Progenitor cell of endocrine pancreas (in vitro differentiated cells): Measurements from ENCODE around the gene NECTIN2. TPM values are rescaled to one million over a fixed set of nuclear protein-coding genes. Genes with fewer than 3 reads are reported as not detected.

Source experiments
- DNase-seq: peaks from one replicate; pipeline ENCODE4 v3.0.0; 2021; ENCODE audit warnings: low spot score; ENCODE audit not compliant: unreplicated experiment
- H3K27ac Mint-ChIP-seq: 2 replicates; pipeline ENCODE4 v1.8.0; 2021; ENCODE audit warnings: mild to moderate bottlenecking, moderate library complexity, mixed read lengths
- H3K27me3 Mint-ChIP-seq: 2 replicates; pipeline ENCODE4 v1.8.0; 2021; ENCODE audit warnings: mixed read lengths
- H3K36me3 Mint-ChIP-seq: 2 replicates; pipeline ENCODE4 v1.8.0; 2022; ENCODE audit warnings: mixed read lengths; ENCODE audit not compliant: insufficient read depth
- H3K4me1 Mint-ChIP-seq: 2 replicates; pipeline ENCODE4 v1.8.0; 2021; ENCODE audit warnings: low read depth, mixed read lengths
- H3K4me3 Mint-ChIP-seq: 2 replicates; pipeline ENCODE4 v1.8.0; 2021; ENCODE audit warnings: low read depth, mild to moderate bottlenecking, moderate library complexity, mixed read lengths
- H3K9me3 Mint-ChIP-seq: 2 replicates; pipeline ENCODE4 v1.8.0; 2021; ENCODE audit warnings: low read depth, mixed read lengths
- total RNA-seq: library from RNA; stranded (reverse); gene quantifications from 2 replicates; pipeline ENCODE4 v1.2.1, GENCODE V29; 2021
- TF ChIP-seq, protein P1 (sequence below): fragments of 200-600 bp; sonication (generic); IDR thresholded peaks from one replicate; pipeline ENCODE4 v1.5.0; 2021; ENCODE audit warnings: antibody characterized with exemption, mild to moderate bottlenecking; ENCODE audit not compliant: unreplicated experiment

NECTIN2 gene
- total RNA-seq, 1 donor from 2014 or later, result 201 TPM

DNA sequence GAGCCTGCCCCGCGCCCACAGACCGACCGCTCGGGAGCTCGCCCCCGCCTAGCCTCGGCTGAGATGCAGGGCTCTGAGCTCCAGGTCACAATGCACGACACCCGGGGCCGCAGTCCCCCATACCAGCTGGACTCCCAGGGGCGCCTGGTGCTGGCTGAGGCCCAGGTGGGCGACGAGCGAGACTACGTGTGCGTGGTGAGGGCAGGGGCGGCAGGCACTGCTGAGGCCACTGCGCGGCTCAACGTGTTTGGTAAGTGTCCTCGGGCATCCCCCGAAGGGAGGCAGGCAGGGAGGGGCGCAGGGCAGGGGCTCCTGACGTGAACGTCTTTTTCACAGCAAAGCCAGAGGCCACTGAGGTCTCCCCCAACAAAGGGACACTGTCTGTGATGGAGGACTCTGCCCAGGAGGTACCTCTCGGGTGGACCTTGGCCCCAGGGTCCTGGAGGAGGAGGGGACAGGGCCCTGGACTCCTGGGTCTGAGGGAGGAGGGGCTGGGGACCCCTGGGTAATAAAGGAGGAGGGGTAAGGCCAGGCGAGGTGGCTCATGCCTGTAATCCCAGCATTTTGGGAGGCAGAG lies 33.9 kb upstream of the NECTIN2 start:
- Mint-ChIP-seq H3K4me3 (no peak overlapping the region), H3K4me1 (peaks cover 24% of the 10 kb centered on the region), H3K27ac (no peak overlapping the region), H3K27me3 (no peaks in the 10 kb centered on the region), H3K36me3 (peaks cover 30% of the 10 kb centered on the region), H3K9me3 (no peaks in the 10 kb centered on the region)
- DNase-seq, result no peak
- TF ChIP-seq, protein P1, sequence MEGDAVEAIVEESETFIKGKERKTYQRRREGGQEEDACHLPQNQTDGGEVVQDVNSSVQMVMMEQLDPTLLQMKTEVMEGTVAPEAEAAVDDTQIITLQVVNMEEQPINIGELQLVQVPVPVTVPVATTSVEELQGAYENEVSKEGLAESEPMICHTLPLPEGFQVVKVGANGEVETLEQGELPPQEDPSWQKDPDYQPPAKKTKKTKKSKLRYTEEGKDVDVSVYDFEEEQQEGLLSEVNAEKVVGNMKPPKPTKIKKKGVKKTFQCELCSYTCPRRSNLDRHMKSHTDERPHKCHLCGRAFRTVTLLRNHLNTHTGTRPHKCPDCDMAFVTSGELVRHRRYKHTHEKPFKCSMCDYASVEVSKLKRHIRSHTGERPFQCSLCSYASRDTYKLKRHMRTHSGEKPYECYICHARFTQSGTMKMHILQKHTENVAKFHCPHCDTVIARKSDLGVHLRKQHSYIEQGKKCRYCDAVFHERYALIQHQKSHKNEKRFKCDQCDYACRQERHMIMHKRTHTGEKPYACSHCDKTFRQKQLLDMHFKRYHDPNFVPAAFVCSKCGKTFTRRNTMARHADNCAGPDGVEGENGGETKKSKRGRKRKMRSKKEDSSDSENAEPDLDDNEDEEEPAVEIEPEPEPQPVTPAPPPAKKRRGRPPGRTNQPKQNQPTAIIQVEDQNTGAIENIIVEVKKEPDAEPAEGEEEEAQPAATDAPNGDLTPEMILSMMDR, result no peak

DNA sequence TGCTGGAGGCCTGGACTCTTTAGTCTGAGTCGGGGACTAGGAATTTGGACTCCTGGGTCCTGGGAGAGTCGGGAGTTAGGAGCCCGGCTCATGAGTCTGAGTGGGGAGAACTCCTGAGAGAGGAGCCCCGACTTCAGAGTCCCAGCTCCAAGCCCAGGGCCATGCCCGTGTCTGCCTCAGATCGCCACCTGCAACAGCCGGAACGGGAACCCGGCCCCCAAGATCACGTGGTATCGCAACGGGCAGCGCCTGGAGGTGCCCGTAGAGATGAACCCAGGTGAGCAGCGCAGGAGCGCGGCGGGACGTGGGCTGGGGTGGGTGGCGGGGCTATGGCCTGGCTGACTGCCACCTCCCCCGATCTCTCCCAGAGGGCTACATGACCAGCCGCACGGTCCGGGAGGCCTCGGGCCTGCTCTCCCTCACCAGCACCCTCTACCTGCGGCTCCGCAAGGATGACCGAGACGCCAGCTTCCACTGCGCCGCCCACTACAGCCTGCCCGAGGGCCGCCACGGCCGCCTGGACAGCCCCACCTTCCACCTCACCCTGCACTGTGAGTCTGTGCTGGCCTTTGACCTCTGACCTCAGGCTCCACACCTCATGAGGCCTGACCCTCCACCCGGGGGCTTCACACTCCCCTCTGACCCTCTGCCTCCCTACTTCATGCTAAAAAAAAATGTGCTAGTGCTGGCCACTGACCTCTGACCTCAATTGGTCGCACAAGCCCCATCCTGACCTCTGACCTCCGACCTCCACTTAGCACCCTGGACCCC lies 32.8 kb upstream of the NECTIN2 start:
- DNase-seq, result no peak
- H3K4me1 Mint-ChIP-seq, result peaks cover 26% of the 10 kb centered on the region
- H3K27ac Mint-ChIP-seq, result peak overlapping the region; percentile 62
- H3K9me3 Mint-ChIP-seq, result no peaks in the 10 kb centered on the region
- H3K4me3 Mint-ChIP-seq, result no peak overlapping the region
- H3K27me3 Mint-ChIP-seq, result no peaks in the 10 kb centered on the region
- peaks cover 34% of the 10 kb centered on the region for H3K36me3 Mint-ChIP-seq
- TF ChIP-seq, protein P1, result no peak

DNA sequence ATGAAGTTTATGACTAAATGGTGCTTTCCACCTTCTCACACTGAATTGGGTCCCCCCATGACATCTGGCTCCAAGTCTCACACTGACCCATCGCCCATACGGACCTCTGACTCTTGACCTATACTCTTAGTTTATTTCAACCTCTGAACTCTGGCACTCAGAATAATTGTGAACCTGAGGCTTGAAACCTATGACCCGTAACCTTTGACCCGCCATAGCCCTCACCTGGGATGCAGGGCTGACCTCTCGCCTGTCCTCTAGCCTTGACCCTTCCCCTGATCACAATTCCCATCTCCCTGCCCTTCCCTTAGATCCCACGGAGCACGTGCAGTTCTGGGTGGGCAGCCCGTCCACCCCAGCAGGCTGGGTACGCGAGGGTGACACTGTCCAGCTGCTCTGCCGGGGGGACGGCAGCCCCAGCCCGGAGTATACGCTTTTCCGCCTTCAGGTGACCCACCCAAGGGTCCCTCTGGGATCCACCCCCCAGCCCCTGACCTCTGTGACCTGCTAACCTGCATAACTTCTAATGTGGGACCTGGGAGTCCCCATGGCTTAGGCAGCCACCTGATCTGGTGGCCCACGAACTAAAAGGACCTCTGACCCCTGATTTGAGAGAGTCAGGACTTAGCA lies 32.1 kb upstream of the NECTIN2 start:
- DNase-seq, result no peak
- TF ChIP-seq, protein P1, result no peak
- Mint-ChIP-seq H3K27me3 (no peaks in the 10 kb centered on the region), H3K27ac (peak overlapping the region; percentile 62), H3K36me3 (peaks cover 34% of the 10 kb centered on the region), H3K4me3 (no peak overlapping the region), H3K4me1 (peaks cover 23% of the 10 kb centered on the region), H3K9me3 (no peaks in the 10 kb centered on the region)

DNA sequence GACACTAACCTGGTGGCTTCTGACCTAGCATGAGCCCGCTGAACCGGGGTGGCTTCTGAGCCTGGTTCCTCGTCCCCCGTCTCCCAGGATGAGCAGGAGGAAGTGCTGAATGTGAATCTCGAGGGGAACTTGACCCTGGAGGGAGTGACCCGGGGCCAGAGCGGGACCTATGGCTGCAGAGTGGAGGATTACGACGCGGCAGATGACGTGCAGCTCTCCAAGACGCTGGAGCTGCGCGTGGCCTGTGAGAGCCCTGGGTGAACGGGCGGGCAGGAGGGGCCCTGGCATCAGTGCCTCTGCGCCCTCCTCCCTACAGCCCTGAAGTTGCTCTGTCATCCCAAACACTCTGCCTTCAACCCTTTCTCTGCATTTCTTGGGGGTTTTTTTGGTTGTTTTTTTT lies 31.6 kb upstream of the NECTIN2 start:
- DNase-seq, result no peak
- Mint-ChIP-seq H3K36me3 (peaks cover 34% of the 10 kb centered on the region), H3K27ac (no peak overlapping the region), H3K9me3 (no peaks in the 10 kb centered on the region), H3K4me1 (peaks cover 22% of the 10 kb centered on the region), H3K27me3 (no peaks in the 10 kb centered on the region), H3K4me3 (no peak overlapping the region)
- TF ChIP-seq, protein P1, result no peak

DNA sequence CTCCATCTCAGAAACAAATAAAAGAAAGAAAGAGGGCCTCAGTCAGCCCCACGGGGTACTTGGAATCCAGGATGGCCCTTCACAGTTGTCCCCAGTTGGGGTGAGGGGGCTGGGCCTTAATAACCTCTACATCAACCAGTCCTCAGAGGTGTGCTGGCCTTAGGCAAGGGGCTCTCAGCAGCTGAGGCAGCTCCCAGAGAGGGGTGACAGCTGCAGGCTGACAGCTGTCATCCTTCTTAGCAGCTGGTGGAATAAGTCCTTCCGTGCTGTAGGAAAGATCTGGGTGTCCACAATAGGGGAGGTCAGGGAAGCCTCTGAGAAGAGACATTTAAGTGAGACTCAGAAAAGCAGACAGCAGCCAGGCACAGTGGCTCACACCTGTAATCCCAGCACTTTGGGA lies 29.8 kb upstream of the NECTIN2 start:
- DNase-seq, result no peak
- Mint-ChIP-seq H3K4me3 (no peak overlapping the region), H3K4me1 (peaks cover 9% of the 10 kb centered on the region), H3K36me3 (peaks cover 33% of the 10 kb centered on the region), H3K9me3 (no peaks in the 10 kb centered on the region), H3K27ac (peak overlapping the region; percentile 64), H3K27me3 (no peaks in the 10 kb centered on the region)
- TF ChIP-seq, protein P1, result no peak
